NCI-H748 (cell line): Measurements from ENCODE around the gene OR13J1.
"Not testable (repeated sequence)": the region's sequence is repeated elsewhere in the genome, so short reads cannot be mapped to it uniquely, and the experiment has no call there.

Experiments
- DNase-seq: peaks from one replicate; lab custom pipeline; 2025; ENCODE audit not compliant: unreplicated experiment; lab: John Stamatoyannopoulos, UW

Gene OR13J1

DNA sequence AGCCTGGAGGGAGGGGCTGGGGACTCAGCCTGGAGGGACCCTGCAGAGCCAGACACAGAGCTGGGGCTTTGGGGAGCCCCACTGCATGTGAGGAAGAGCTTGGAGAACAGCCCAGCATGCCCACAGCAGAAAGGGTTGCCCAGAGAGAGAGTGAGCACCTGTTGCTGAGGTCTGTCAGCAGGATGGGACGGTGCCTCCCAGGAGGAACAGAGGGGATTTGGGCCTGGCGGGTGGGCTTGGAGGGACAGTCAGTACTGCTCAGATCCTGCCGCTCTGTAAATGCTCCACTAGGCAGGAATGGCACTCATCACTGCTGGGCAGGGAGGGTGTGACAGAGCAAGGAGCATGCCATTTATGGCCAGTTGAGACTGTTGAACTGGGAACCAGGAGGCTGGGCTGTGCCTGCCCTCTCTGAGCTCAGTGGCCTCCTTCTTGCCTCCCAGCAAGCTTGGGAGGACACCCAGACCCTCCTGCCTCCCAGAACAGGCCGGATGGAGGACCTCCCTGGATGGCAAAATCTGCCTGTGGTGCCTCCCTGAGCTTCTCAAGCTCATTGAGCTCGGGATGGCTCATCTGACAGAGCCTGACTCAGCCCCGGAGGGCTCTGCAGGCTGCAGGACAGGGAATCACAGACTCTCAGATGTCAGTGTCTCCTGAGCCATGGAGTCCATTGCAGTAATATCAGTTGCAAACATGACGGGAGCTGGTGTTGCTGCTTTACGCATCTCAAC, 35.0 kb upstream of the OR13J1 start:
- no peak for DNase-seq

DNA sequence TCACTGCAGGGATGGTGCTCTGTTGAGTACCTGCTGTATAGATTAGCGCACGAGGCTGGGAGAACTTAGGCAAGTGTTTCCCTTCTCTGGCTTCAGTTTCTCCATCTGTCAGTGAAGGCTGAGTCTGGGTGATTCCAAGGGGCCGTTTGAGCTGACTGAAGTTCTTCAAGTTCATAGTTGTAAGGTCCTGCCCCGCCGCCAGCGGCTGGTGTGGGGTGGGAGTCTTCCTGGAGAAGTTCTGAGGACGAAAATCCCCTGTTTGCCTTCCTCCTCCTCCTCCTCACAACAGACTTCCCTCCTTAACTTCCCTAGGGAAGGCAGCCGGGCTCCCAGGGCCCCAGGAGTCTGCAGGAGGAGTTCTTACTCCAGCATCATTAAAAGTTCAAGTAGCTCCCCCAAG, 34.1 kb upstream of the OR13J1 start:
- DNase-seq = no peak

DNA sequence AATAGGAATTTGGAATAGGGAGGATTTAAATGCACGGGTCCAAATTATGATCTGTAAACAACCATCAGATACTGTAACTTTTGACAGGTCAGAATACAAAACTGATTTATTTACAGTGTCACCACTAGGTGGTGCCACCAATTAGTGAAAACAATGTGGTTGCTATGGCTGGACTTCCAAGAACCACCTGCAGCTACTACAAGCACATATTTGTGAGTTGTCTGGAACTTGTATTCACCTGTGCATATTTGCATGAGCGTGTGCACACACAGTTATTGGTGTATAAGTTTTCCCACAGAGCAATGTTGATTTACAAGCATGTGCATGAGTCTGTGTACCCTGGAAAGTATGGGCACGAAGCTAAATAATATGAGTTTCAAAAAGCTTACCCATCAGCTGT, 32.8 kb upstream of the OR13J1 start:
- peak; percentile 76 for DNase-seq

DNA sequence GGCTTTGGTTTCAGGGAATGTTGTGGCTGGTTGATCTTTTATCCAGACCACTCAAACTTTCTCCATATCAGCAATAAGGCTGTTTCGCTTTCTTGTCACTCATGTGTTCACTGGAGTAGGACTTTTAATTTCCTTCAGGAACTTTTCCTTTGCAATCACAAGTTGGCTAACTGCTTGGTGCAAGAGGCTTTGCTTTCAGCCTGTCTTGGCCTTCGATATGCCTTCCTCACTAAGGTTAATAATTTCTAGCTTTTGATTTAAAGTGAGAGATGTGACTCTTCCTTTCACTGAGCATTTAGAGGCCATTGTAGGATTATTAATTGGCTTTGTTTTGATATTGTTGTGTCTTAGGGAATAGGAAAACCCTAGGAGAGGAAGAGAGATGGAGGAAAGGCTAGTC, 28.8 kb upstream of the OR13J1 start:
- no peak for DNase-seq

DNA sequence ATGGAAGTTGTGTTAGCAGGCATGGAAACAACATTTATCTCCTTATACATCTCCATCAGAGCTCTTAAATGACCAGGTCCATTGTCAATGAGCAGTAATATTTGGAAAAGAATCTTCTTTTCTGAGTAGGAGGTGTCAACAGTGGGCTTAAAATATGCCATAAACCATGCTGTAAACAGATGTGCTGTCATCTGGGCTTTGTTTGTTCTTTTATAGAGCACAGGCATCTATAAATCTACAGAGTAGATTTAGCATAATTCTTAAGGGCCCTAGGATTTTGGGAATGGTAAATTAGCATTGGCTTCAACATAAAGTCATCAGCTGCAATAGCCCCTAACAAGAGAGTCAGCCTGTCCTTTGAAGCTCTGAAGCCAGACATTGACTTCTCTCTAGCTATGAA, 28.1 kb upstream of the OR13J1 start:
- DNase-seq = no peak

DNA sequence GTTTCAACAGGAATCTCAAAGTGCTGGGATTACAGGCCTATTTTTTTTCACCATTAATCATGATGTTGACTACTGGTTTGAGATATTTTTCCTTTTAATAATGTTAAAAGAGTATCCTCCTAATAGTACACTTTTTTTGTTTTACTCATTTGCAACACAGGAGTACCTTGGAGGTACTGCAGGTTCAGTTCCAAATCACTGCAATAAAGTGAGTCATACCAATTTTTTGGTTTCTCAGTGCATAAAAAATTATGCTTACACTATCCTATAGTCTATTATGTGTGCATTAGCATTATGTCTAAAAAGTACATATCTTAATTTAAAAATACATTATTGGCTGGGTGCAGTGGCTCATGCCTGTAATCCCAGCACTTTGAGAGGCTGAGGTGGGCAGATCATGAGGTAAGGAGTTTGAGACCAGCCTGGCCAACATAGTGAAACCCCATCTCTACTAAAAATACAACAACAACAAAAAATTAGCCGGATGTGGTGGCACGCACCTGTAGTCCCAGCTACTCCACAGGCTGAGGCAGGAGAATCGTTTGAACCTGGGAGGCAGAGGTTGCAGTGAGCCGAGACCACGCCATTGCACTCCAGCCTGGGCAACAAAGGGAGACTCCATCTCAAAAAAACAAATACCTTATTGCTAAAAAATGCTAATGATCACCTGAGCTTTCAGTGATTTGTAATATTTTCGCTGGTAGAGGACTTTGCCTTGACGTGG, 27.3 kb upstream of the OR13J1 start:
- DNase-seq = not testable (repeated sequence)

DNA sequence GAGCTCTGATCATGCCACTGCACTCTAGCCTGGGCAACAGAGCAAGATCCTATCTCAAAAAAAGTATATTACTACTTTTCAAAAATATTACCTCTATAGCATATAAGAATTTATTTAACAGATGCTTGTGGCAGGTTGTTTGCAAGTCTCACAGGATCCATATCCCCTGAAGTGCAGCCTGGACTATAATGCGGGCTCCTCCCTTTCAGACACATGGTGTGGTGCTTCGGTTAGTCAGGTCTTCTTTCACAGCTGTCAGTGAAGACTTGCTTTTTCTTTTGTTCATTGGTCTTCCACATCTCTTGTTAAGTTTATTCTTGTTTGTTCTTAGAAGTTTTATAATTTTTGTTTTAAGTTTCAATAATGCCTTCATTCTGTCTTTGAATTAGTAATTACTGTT, 26.4 kb upstream of the OR13J1 start:
- no peak for DNase-seq

DNA sequence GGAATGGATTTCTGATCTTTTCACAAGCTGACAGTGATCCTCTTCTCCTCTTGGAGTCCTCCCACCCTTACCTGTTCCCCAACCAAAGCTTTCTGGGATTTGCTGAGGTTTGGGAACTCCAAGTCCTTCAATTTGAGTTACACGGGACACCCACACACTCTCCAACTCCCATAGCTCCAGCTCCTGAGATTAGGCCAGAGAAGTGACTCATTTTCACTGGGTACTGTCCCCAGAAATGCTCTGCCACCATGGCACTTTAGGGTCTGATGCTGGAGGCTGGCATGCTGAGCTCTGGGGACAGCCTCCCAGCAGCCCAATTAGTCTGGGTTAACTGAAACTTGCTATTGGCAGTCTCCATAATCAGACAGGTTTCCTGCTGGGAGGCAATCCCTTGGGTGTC, 21.9 kb upstream of the OR13J1 start:
- DNase-seq = no peak

DNA sequence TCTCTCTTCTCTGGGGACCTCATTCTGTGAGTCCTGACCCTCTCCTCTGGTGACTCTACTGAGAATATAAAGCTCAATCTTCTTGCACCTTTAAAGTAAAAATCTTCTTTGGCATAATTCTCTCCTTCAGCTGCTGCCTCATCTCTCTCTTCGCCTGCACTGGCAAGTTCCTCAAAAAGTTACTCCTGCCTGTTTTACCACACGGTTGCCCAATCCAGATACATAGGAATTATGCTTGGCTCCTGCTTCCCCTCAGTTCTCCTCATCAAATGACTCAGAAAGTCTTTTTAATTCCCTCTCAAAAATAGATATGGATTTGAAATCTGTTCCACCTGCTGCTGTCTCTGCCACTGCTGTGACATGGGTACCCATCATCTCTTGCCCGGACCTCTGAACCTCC, 21.4 kb upstream of the OR13J1 start:
- DNase-seq = no peak

DNA sequence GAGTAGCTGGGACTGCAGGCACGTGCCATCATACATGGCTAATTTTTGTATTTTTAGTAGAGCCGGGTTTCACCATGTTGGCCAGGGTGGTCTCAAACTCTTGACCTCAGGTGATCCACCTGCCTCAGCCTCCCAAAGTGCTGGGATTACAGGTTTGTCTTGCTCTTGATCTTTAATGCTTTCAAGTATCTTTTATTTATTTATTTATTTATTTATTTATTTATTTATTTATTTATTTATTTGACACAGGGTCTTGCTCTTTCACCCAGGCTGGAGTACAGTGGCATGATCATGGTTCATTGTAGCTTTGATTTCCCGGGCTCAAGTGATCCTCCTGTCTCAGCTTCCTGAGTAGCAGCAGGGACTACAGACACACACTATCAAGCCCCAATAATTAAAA, 14.7 kb upstream of the OR13J1 start:
- not testable (repeated sequence) for DNase-seq

DNA sequence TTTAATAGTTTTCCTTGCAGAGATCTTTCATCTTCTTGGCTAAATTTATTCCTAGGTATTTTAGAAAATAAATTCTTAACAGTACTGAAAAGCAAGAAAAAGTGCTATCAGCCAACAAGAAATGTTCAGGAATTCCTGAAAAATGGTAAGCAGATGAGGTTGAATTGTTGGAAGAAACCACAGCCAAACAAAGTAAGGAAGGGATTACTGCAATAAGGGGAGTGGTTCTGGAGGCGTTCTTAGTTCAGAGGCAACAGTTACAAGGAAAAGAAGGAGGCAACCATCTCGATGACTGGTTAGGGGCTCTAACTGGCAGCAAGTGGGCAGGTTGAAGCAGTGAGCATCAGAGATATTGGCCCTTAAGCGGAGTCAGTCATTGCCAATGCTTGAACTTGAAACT, 12.8 kb upstream of the OR13J1 start:
- DNase-seq = no peak

DNA sequence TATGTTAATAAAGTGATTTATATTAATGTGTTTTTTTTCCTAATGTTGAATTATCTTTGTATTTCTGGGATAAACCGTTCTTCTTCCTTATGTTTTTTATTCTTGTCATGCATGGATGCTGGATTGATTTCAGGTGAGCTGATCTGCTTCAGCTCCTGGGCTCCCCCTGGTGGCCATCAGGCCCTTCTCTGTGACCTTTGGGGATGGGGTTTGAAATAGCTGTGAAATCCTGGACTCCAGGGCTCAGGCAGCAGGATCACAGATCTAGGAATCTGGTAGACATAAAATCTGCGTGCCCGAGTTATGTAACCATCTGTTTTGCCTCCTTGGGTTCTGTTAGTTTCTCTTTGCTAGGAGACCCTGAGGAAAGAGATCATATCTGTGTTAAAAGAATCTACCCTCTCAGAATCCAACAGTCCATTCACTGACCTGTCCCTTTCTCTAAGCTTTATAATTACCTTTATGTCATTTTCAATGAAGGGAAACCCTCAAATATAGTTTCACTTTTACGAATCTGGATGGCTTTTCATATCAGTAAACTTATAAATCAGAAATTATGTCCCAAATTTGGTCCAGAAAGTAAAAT, 12.2 kb upstream of the OR13J1 start:
- peak; percentile 71 for DNase-seq

DNA sequence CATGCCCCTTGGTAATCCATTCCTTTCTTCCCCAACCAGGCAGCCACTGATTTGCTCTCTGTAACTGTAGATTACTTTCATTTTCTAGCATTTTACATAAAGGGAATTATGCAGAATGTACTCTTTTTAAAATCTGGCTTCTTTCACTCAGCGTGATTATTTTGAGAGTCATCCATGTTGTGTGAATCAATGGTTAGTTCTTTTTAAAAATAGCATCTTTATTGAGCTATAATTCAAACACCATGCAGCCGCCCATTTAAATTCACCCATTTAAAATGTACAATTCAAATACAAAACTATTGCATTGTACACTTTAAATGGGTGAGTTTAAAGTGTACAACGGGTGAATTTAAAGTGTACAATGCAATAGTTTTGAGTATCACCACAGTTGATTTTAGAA, 2.3 kb upstream of the OR13J1 start:
- no peak for DNase-seq

DNA sequence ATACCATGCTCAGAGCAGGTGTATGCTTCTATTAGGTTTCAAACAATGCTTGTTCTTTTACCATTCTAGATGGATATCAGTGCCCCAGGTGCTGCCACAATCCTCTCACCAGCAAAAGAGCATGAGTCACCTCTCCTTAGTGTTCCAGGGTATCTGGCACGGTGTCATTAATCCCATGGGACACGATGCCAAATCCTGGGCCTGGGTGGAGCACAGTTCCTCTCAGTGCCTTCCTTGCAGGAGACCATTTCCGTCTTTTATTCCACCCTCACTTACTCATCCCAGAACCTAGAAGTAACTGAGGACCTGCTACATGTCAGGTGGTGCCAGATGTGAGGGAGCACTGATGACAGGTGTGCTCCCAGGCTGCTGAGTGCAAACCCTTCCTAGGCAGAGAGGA, 1.3 kb upstream of the OR13J1 start:
- DNase-seq = no peak

DNA sequence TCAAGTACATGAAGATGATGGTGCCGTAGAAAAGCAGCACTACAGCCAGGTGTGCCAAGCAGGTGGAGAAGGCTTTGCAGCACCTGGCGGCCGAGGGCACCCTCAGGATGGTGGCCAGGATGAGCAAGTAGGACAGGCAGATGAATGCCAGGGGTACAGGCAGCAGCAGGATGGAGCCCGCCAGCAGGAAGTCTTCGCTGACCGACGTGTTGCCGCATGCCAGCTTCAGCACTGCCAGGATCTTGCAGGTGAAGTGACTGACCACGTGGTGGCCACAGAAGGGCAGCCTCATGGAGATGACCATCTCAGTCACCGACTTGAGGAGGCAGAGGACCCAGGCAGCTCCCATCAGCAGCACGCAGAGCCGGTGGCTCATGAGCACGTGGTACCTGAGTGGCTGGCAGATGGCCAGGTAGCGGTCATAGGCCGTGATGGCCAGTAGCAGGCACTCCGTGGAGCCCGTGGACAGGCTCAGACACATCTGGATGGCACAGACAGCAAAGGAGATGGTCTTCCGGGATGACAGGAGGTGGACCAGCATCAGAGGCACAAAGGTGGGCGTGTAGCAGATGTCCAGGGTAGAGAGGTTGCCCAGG, 482 bp downstream of the OR13J1 start:
- no peak for DNase-seq

DNA sequence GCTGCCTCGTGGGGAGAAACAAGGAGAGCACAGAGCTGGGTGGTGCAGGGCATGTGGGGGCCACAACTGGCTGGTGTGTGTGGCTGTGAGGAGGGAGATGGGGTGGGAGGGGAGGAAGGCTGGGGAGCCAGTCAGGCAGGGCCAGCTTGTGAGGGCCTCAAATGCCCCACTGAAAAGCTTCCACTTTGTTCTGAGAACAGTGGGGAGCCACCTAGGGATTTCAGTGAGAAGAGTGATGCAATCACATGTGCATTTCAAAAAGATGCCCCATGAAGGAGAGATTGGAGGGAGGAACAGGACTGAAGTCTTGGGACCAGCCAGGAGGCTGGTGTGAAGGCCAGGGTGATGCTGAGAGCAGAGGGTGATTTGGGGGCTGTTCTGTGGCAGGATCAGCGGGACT, 1.3 kb downstream of the OR13J1 start:
- no peak for DNase-seq

DNA sequence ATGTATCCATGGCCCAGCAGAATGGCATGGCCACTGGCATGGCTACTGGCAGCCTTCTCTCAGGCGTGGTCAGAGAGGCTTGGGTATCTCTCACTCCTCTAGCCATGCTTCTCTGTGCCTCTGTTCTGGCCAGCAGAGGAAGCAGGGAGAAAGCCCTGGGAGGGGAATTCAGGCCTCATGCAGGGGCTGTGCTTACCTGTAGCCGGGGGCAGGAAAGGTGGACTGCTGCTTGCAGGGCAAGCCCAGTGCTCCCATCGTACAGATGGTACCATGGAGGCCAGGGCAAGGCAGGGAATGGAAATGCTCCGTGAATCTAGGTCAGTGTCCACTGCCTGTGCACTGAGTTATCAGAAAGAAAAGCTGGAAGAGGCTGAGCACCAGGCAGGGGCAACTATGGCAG, 2.7 kb downstream of the OR13J1 start:
- no peak for DNase-seq

DNA sequence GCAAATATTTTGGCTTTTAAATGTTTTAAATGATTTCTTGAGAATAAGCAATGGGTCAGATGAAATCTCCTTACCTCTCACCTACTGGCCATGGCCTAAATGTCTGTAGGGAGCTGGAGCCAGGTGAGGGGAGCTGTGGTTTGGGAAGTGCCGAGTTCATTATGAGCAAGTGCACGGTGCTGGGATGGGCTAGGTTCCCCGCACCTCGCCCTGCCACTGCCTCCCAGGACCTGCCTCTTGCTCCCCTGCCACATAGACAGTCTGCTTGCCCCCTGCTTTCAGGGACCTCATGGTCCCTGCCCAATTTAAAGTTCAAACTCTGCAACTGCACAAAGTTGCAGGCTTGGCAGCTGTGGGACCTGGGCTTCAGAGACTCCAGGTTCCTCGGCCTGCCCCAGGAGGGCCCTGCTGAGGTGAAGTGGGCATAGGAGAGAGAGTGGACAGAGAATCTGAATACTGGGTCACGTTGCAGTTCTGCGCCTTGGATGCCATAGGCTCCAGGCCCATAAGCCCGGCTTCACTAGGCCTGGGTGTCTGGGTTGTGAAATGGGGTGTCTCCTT, 5.4 kb downstream of the OR13J1 start:
- DNase-seq = no peak

DNA sequence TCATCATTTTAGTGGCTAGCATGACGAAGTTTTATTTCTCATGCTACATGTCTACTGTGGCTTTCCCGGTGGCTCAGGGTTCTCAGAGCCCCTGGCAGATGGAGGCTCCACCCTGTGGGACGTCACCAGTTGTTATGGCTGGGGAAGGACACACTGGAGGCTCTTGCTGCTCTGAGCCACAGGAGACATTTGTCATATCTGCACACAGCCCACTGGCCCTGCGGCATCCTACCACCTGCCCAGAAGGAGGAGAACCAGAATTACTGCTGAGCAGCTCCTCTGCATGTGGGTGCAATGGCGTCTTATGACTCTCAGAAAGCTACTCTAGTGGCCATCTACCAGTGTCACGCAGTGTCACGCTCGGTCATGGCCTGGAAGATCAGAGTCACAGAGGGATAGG, 6.6 kb downstream of the OR13J1 start:
- no peak for DNase-seq

DNA sequence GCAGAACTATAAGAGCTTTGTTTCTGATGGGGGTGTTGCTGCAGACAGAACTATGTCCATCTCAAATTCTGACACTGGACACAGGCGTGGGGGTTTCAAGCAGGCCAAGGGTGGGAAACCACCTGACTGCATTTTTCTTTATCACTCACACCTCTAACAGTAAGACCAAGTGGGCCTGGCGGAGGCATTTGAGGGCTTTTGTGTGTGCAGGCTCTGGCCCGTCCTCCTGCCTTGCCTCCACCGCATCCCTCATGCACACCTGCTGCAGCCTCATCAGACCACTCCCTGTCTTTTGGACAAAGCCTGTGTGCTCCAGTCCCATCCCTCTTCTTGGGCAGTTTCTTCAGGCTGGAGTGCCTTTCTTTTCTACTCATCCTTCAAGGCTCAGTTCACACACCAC, 7.9 kb downstream of the OR13J1 start:
- no peak for DNase-seq

DNA sequence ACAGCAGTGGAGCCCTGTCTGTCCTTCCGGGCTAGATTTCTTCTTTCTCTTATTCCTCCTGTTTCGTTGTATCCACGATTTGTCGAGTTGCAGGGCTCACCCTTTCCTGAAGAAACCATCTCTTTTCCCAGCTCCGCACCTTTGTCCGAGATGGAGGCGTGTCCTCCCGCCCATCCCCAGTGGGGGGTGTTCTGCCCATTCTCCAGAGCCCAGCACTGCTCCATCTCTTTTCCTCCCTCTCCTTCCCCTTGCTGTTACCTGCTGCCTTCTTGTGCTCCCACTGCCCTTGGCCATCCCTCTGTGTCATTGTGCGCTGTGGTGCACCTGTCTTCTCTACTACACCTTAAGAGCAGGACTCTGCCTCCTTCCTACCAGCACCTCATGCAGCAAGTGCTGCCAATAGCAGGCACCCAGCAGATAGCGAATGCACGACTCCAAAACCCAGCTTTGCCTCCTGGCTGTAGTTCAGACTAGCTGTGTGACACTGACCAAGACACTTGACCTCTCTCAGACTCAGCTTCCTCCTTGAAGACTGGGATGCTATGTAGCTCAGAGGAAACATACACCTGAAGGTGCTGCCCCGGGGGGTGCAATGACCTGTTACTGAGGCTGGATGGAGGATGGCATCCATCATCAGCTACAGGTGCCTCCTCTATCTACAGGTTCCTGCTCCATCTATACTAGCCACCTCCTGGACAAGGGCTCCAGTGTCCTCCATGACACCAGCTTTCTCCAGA, 8.9 kb downstream of the OR13J1 start:
- no peak for DNase-seq
